Mucosa of descending colon (tissue), 3 donors: ENCODE results near the gene PARPBP. TPM values are rescaled to one million over a fixed set of nuclear protein-coding genes. Genes with fewer than 3 reads are reported as not detected.

Source experiments
- ATAC-seq: fragments of 200-7000 bp; cut with Tn5 transposase; one replicate; pipeline ENCODE4 v1.9.1; 2020; ENCODE audit warnings: mild to moderate bottlenecking, moderate library complexity
- DNase-seq, 3 donors: peaks; one replicate each; pipeline ENCODE4 v3.0.0-alpha.2; 2020
- H3K36me3 ChIP-seq: fragments of 200-600 bp; one replicate; pipeline ENCODE4 v1.8.0; 2021; ENCODE audit warnings: low read depth, mild to moderate bottlenecking
- H3K4me1 ChIP-seq: fragments of 200-600 bp; one replicate; pipeline ENCODE4 v1.8.0; 2021; ENCODE audit warnings: low read depth, mild to moderate bottlenecking
- H3K4me3 ChIP-seq: fragments of 200-600 bp; one replicate; pipeline ENCODE4 v1.8.0; 2021; ENCODE audit warnings: mild to moderate bottlenecking
- H3K9me3 ChIP-seq: fragments of 200-600 bp; one replicate; pipeline ENCODE4 v1.8.0; 2021; ENCODE audit warnings: mild to moderate bottlenecking
- CTCF ChIP-seq: fragments of 200-600 bp; IDR thresholded peaks from one replicate; pipeline ENCODE4 v1.8.0; 2022; ENCODE audit warnings: antibody characterized with exemption, mild to moderate bottlenecking
- intact Hi-C, 2 donors: fragments of 100-400 bp; cut with DNase I in 1 of 2; cut with micrococcal nuclease in 1 of 2; formaldehyde crosslinking; loops; one replicate each; pipeline versions ENCODE4 v1.11.0 to v1.11.1; 2022; cut with DNase I, micrococcal nuclease
- total RNA-seq, 3 donors: library from RNA; stranded (reverse); fragmentation: NEBNext Ultra II Directional in 2 of 3; extraction: Animal tissue kit (Norgen Biotek cat#: 25700) in 2 of 3; gene quantifications; one replicate each; pipeline versions ENCODE4 v1.2.1 to v1.2.4, GENCODE V29; 2021 to 2023
- donor health status: DM: no; HTN: no; CAD: no; lungs with moderate emphysema.
- donor health status: DM: no; HTN: no; CAD: no.
- donor health status: DM: no; HTN: yes; CAD: no.

PARPBP gene
- total RNA-seq, 3 donors from 2014 or later, result 2.7 to 9.0 (median 4.9) TPM

DNA sequence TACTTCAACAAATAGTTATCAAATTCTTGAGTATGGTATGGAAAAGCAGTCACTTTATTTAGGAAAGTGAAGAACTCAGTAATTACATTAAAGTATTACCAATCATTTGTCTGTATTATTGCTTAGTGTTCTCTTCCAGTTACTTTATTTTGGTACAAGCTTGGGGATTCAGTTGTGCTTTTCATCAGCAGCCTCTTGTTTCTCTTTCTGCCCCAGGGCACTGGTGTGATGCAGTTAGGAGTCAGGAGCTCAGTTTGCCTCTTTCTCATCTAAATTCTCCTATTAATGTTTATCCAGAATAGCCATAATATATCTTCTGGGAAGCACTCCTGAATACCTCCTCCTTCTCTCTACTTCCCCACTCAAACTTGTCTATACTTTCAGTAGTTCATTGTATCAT is 52.0 kb downstream of the PARPBP start:
- ATAC-seq, result no peak
- no peak for DNase-seq
- Histone ChIP-seq H3K9me3 (no peaks in the 10 kb centered on the region), H3K36me3 (no peaks in the 10 kb centered on the region), H3K4me3 (no peak overlapping the region), H3K4me1 (no peaks in the 10 kb centered on the region)
- intact Hi-C loops, result no loop called here
- no peak for TF ChIP-seq CTCF

GRCh38 chr12:102172436-102172835 is 52.5 kb downstream of the PARPBP start:
- Histone ChIP-seq H3K4me1 (no peaks in the 10 kb centered on the region), H3K4me3 (no peak overlapping the region), H3K9me3 (no peaks in the 10 kb centered on the region), H3K36me3 (no peaks in the 10 kb centered on the region)
- DNase-seq (no peak), ATAC-seq (no peak)
- no peak for TF ChIP-seq CTCF
- intact Hi-C loops, result no loop called here

DNA sequence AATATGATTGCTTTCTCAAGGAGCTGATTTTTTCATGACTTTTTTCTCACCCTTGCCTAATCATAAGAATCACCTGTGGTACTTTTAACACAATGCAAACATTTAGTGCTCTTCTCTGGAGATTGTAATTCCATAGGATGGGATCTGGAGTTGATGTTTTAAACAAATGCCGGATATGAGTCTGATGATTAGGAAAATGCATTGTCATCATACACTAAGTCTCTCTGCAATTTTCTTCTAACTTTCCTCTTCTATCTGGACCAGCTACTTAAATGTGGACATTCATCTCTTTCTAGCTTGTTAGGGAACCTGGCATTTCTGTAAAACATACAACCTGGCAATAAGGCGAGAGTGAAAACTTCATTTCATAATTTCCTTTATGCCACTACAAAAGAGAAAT is 54.1 kb downstream of the PARPBP start:
- DNase-seq (no peak), ATAC-seq (no peak)
- Histone ChIP-seq H3K4me3 (no peak overlapping the region), H3K4me1 (no peaks in the 10 kb centered on the region), H3K9me3 (no peaks in the 10 kb centered on the region), H3K36me3 (no peaks in the 10 kb centered on the region)
- intact Hi-C loops, result no loop called here
- TF ChIP-seq CTCF, result no peak

- no peaks in the 10 kb centered on the region for H3K36me3 ChIP-seq
- ATAC-seq, result no peak
Measured at GRCh38 chr12:102174761-102175160, 54.8 kb downstream of the PARPBP start.

GRCh38 chr12:102182635-102183034 is 62.7 kb downstream of the PARPBP start:
- H3K9me3 ChIP-seq, result no peaks in the 10 kb centered on the region
- intact Hi-C loops, result no loop called here
- no peak for TF ChIP-seq CTCF
- no peaks in the 10 kb centered on the region for H3K4me1 ChIP-seq
- DNase-seq, result no peak
- H3K4me3 ChIP-seq, result no peak overlapping the region
- H3K36me3 ChIP-seq, result no peaks in the 10 kb centered on the region
- ATAC-seq, result no peak

More at GRCh38 chr12:102174761-102175160, 54.8 kb downstream of the PARPBP start:
- no peak overlapping the region for H3K4me3 ChIP-seq
- H3K4me1 ChIP-seq, result no peaks in the 10 kb centered on the region
- no peak for DNase-seq
- no peaks in the 10 kb centered on the region for H3K9me3 ChIP-seq
- no peak for TF ChIP-seq CTCF
- intact Hi-C loops, result no loop called here

DNA sequence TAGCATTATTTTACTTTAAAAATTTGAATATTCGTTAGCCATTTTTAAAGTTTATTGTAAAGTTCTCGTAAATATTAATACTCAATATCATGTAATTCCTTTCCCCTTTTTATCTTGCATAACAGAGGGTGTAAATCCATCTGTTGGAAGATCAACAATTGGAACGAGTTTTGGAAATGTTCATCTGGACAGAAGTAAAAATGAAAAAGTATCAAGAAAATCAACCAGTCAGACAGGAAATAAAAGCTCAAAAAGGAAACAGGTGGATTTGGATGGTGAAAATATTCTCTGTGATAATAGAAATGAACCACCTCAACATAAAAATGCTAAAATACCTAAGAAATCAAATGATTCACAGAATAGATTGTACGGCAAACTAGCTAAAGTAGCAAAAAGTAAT is 75.8 kb downstream of the PARPBP start:
- Histone ChIP-seq H3K36me3 (no peaks in the 10 kb centered on the region), H3K4me1 (no peaks in the 10 kb centered on the region), H3K4me3 (no peak overlapping the region), H3K9me3 (no peaks in the 10 kb centered on the region)
- intact Hi-C loops, result no loop called here
- TF ChIP-seq CTCF, result no peak
- ATAC-seq (no peak), DNase-seq (no peak)
